ENCODE measurements around the gene GMPS.
"Not testable (repeated sequence)": the region's sequence is repeated elsewhere in the genome, so short reads cannot be mapped to it uniquely, and the experiment has no call there.

GMPS gene

DNA sequence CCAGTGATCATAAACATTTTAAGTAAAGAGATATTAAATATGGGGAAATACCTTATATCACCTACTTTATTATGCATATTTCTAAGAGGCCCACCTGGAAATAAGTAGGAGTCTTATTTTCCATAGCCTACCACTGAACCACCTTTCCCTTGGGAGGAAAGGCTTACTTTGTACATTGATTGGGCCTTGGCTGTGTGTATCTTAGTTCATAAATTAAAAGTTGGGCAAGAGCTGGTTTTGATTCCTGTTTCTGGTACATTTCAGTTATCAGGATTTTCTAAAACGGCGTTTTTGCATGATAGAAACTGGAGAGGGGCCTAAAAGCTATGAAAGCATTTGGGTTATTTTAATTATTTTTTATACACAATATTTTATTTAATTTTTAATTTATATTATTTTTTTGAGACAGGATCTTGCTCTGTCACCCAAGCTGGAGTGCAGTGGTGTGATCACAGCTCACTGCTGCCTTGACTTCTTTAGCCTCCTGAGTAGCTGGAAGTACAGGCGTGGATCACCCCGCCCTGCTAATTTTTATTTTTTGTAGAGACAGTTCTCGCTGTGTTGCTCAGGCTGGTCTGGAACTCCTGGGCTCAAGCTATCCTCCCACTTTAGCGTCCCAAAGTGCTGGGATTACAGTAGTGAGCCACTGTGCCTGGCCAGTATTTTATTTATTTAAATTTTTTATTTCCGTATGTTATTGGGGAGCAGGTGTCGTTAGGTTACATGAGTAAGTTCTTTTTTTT lies 2.6 kb downstream of the GMPS start:
- no peak for DNase-seq

DNA sequence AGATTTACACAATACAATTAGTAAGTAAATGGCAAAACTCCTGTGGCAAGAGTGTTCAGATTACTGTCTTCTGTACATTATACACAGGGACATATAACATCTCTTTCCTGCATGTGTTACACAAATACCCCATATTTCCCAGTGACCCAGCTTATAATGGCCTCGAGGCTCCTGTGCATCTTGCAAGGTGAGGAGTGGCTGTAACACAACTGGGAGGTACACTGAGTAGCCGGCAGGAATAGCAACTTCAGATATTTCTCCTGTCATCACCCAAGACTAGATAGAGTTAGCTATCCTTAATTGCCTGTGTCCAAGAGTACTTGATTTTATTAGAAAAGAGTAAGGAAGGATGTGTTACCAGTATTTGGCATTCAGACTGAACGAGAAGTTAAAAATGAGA lies 5.6 kb downstream of the GMPS start:
- DNase-seq: no peak

DNA sequence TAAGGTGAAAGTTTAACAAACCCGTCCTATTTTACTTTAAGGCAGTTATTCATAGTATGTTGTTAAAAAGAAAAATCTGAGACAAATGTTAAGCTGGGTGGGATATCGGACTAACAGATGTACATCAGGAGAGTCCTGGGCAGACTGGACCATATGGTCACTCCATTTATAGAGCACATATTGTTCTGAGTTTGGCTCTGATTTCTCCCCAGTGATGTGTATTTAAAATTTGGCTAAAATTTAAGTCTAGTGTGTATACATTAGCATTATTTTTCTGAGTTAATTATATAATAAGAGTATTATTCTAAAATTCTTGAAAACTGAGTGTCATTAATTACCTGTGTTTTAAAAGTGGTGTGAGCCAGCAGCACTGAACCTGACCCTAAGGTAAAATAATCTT lies 6.1 kb downstream of the GMPS start:
- no peak for DNase-seq

DNA sequence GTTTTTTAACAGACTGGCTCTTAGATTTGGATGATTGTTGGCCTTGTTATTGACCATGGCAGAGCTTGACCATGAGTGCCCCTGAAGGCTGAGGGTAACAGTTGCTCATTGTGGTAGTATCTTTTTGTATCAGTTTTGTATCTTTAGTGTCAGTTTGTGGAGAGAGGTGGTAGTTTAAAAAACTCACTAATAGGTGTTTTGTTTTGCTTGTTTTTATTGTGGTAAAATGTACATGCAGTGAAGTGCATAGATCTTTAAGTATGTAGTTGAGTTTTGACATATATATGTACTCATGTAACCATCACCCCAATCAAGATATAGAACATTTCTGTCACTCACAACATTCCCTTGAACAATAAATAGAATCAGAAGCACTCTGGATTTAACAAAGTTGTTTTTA lies 9.8 kb downstream of the GMPS start:
- DNase-seq: no peak

DNA sequence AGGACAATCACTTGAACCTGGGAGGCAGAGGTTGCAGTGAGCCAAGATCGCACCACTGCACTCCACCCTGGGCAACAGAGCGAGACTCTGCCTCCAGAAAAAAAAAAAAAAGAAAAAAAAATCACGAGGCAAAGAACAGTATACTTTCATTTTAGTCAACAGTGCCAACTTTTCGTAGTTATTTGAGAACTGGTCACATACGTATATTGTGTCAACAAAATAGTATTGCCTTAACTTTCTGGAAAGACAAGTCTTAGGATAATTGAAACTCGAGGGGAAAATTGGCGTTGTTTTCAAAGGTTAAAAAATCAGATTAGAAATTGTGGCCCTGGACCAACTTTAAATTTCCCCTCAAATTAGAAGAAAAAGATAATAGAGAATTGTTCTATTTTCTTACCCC lies 13.8 kb downstream of the GMPS start:
- DNase-seq: no peak

DNA sequence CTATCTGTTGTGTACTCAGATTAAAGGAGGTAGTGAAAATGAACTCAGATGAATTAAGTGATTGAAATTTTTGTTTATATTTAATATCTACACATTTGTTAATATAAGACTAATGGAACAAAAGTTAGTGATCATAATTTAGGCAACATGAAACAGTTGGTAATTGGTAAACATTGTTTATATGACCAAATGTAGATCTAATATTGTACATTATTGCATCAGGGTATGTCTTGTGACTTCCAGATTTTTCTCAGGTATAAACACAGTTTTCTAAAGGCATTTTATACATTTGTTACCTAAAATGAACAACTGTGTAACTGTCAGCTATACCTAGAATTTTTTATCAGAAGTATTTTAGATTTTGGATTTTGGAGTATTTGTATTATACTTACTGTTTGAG lies 14.8 kb downstream of the GMPS start:
- no peak for DNase-seq

DNA sequence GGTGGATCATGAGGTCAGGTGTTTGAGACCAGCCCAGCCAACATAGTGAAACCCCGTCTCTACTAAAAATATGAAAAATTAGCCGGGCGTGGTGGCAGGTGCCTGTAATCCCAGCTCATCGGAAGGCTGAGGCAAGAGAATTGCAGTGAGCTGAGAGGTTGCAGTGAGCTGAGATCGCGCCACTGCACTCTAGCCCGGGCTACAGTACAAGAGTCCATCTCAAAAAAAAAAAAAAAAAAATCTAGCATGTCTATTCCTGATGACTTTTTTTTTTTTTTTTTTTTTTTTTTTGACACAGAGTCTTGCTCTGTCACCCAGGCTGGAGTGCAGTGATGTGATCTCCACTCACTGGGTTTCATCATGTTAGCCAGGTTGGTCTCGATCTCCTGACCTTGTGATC lies 15.9 kb downstream of the GMPS start:
- DNase-seq: not testable (repeated sequence)

DNA sequence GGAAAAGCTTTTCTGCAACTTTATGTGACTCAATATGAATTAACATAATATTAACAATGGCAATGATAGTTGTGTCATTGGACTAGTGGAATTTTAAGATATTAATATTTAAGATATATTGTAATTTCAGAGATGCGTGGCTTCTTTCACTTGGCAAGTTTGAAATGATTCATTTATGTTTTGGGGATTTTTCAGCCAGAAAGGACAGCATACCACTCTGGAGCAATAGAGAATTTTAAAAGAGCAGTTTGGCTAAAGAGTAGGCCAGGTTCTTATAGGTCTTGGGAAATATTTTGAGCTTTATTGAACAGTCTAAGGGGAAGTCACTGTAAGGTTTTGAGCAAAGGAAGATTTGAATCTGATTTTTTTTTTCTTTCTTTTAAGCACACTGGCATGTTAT lies 16.5 kb downstream of the GMPS start:
- no peak for DNase-seq

DNA sequence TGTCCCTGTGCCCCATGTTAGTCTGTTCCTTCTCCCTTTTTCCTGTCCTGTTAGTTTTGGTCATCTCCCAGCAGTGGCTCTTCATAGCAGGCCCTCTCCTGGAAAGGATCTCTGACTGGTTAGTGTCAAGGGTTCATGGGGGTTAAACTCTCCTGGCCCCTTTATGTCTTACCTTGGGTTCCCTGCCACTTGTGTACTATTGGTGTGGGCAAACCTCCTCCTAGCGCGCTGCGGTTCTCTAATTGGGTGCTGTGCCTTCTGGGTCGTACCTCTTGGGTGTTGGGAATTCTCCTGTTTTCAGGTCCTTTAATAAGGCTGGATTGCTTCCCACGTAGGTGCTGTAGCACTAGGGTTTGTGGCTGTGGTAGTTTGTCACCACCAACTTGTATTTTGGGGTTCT lies 18.8 kb downstream of the GMPS start:
- DNase-seq: no peak

DNA sequence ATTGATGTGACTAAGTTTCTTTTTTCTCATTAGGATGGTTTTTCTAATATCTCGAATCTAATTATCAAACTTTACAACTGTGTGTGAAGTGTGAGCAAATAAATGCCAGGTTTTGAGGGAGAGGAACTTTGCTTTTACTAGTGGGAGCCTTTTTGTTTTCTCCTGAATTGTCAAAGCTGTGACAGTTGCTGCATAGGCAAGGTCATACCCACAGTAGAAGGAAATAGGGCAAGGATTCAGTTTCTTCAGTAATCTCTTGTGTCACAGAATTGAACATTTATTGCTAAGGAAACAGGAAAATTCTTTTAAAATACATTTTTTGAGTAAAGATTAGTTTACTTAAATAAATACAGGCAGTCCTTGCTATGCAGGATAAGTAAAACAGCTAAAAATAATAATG lies 19.5 kb downstream of the GMPS start:
- DNase-seq: no peak

DNA sequence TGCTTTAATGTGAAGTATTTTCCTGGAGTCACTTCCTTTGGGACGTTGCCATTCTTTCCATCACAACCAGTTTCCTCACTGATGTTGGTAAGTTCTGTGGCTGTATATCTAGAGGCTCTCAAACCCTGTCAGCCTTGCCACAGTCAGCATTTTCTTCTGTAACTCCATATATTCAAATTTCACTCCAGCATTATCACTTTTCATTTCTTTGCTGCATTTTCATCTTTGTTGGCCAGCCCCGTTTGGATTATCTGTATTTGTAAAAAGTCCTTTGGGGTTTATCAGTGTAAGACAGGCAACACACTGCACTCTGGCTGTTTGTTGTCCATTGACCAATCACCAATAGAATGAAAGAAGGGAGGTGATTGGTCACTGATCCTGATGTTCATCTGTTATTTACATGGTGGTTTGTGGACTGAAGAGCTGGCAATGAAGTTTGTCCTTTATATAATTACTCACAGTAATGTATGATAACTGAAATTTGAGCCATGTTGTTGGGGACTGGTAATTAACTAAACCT lies 20.3 kb downstream of the GMPS start:
- no peak for DNase-seq

DNA sequence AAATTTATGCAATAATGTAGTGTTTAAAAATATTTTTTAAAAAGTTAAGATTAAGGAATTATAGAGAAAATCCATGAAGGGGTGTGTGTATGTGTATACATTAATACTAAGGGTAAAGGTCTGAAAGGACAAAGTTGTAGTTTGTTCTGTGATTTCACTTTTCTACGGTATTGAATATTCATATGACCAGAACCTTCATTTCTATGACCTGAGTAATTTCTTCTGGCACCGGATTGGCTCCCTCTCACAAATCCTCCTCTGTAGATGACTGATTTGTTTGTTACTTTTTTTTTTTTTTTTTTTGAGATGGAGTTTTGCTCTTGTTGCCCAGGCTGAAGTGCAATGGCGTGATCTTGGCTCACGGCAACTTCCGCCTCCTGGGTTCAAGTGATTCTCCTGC lies 20.9 kb downstream of the GMPS start:
- DNase-seq: no peak

DNA sequence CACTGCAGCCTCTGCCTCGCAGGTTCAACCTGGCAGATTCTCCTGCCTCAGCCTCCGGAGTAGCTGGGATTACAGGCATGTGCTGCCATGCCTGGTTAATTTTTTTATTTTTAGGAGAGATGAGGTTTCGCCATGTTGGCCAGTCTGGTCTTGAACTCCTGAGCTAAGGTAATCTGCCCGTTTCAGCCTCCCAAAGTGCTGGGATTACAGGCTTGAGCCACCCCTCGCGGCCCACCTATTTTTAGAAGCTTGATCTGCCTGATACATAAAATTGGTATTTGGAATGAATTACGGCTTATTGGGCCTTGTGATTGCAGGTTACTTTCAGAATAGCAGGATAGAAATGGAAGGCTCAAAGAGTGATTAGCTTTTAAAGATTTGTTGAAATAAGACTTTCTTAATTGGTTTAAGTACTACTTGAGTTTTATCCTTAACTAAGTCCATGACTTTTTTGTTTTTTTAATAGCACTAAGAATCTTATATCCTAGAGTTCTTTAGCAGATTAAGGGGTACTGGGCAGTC lies 25.0 kb downstream of the GMPS start:
- DNase-seq: no peak

DNA sequence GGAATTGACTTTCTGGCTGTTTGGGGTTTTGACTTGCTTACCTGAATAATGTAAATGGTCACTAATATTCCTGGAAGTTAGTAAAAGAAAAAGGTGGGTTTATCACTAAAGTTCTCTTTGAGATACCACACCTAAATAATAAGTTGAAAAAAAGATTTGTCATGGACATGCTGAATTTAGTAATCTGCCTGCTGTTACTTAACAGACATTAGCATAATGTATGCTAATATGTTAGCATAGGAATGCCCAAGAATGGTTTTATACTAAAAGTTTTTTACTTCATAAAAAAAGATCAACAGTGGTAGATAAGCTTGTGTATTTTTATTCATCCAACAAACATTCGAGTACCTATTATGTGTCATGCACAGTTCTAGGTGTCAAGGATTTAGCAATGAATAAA lies 36.5 kb downstream of the GMPS start:
- no peak for DNase-seq

DNA sequence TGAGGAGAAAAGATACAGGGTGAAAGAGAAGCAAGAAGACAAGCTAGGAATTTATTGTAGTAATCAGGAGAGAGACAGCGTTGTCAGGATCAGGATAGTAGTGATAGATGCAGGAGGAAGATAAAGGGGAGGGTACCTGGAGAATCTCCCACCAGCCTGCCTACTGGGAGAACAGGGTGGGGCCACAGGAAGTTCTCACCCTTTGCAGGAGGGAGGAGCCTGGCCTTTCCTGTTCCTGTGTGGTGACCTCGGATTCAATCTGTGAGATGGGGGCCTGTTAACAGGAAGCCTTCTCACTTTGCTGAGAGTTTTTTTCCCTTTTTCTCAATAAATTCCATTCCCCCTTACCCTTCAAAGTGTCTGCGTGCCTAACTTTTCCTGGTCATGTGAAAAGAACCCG lies 37.6 kb downstream of the GMPS start:
- DNase-seq: no peak

DNA sequence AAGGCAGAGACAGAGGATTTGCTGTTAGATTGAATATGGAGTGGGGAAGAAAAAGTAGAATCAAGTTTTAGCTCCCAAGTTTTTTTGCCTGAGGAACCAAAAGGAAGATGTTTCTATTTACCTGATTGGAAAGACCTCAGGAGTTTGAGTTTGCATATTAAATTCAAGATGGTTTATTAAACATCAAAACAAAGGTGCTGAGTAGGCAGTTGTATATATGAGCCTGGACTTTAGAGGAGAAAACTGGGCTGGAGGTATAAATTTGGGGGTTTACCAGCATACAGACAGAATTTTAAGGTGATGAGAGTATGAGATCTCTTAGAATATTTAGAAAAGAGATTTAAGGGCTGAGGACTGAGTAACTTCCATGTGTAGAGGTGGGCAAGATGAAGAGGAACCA lies 38.2 kb downstream of the GMPS start:
- DNase-seq: no peak

DNA sequence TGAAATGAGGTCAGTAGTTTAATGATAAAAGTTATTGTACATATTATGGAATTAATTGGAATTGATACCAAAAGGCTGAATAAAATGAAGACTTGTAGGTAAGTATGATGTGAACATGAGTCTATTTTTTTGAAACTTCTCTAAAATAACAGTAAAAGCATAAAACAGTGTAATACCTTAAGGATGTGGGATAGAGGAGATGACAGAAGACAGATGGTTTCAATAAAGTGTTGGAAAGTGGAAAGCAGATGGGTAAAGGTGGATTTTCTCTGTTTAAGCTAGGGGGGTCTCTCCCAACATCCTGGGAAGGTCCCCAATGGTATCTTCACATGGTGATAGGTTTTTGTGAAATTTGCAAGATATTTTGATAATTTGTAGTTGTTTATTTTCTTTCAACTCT lies 41.6 kb downstream of the GMPS start:
- DNase-seq: no peak

DNA sequence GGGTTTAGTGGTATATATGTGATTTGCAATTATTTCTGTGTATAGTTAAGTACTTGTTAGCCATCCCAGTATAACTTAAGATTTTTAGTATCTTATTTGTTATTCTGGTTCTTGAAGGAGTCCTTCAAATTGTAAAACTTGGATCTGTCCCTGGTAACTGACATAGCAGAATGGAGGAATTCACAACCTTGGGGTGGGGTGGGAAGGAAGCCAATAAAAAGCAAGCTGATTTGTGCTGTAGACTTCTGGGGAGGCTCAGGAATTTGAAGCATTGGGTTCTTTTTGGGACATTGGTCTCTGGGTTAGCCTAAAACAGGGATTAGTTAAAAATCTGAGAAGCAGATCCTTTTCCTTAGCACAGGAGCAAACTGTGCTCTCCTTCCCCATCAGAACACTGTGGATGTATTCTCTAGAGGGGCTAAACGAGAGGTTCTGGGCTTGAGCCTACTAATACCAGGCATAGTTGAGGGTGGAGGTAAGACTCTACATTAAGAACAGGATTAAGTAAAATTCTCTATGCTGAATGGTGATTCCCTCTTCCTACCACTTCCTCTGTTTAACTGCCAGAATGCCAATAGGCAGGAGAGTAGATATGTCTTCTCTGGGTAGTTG lies 42.2 kb downstream of the GMPS start:
- DNase-seq: no peak

DNA sequence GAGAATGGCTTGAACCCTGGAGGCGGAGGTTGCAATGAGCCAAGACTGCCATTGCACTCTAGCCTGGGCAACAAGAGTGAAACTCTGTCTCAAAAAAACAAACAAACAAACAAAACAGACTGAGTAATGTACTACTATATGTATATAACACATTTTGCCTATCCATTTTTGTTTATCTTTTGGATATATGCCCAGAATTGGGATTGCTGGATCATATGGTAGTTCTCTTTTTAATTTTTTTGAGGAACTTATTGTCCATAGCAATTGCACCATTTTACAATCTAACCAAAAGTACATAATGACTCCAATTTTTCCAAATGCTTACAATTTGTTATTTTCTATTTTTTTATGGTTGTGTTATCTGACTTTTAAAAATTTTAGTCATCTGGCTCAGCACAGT lies 47.3 kb downstream of the GMPS start:
- no peak for DNase-seq

DNA sequence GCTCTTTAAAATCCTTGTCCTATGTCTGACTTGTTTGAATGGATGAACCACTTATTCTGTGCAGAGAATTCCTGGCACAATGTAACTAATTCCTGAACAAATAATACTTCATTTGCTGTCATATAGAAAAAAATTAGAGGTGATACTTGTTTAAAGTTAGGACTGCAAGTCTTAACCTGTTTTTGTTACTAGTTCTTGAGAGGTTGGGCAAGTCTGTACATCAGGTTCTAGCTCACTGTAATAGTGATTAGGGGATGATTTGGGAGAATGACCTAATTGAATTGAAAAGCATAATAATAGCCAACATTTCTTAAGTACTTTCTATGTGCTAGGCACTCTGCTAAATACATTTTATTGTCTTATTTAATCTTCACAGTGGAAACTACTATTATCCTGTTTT lies 49.3 kb downstream of the GMPS start:
- no peak for DNase-seq

DNA sequence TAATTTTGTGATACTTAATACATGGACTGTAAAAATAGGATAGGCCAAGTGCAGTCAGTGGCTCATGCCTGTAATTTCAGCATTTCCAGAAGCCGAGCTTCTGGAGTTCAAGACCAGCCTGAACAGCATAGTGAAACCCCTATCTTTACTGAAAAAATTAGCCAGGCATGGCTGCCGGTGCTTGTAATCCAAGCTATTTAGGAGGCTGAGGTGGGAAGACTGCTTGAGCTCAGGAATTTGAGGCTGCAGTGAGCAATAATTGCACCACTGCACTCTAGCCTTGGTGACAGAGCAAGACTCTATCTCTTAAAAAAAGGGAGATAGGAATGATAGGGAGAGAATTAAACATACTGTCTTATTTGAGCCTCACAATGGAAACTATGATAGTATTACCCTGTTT lies 51.0 kb downstream of the GMPS start:
- no peak for DNase-seq

DNA sequence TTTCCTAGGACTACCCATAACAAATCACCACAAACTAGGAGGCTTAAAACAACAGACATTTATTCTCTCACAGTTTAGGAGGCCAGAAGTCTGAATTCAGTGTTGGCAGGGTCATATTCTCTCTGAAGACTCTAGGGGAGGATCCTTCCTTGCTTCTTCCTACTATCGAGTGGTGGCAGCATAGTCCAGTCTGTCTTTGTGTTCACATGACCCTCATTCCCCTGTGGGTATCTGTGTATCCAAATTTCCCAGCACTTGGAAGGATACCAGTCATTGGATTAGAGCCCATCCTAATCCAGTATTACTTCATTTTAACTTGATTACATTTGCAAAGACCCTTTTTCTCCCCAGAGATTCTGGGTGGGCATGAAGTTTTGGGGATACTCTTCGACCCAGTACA lies 63.8 kb downstream of the GMPS start:
- DNase-seq: no peak

DNA sequence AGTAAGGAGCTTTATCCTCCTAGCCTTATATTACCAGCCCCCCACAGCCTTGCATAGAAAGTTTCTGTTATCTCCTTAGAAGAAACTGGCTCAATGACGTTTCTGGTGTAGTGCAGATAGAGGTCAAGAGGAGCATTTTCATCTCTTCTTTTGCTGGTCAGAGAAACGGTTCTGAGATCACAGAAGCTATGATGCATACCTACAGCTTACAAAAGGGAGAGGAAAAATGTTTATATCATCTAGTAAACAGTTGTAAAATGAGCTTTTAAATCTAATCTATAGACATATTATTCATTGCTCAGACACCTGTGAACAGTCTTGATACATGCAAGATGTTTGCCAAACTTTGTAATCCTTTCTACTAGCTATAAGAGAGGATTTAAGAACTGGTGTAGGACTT lies 68.0 kb downstream of the GMPS start:
- no peak for DNase-seq

DNA sequence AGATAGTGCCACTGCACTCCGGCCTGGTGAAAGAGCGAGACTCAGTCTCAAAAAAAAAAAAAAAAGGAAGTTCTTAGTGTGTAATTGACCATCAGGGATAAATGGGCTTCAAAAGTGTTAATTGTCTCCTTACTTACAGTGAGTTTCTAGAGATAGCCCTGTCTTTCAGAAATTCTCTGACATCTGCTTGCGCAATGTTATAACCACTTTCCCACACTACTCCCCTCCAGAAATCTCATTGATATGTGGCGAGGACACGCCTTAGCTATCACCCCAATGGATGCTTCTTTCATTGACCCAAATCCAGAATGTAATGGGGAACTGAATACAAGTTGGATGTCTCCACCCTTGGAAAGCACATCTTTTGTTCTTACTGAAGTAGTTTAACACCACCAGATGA lies 70.9 kb downstream of the GMPS start:
- DNase-seq: no peak

DNA sequence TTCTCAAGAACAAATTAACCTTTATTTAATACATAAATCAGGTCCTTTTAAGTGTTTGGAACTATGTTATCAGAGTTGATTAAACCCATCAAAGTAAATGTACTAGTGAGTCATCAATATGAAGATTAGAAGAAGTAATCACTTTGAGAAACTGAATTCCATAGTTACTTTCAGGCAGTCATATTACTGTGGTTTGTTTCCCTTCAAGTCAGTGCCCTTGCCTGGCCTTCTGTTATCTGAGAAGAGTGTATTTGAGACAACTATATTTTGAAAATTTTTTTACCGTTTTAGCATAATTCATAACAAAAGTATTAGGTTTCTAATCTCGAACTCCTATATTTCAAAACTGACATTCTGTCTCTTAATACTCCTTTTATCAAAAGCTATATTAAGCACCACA lies 73.6 kb downstream of the GMPS start:
- no peak for DNase-seq

Measured in stimulated activated CD4-positive, alpha-beta T cell treated with anti-CD3 and anti-CD28 coated beads, Interleukin-4, amount 100 ng/mL, for 4 hours (primary cell).